ENCODE data around the gene AGPAT3.
A peak's percentile ranks its signal among the peaks of the same experiment; 100 is the strongest.

Gene AGPAT3

DNA sequence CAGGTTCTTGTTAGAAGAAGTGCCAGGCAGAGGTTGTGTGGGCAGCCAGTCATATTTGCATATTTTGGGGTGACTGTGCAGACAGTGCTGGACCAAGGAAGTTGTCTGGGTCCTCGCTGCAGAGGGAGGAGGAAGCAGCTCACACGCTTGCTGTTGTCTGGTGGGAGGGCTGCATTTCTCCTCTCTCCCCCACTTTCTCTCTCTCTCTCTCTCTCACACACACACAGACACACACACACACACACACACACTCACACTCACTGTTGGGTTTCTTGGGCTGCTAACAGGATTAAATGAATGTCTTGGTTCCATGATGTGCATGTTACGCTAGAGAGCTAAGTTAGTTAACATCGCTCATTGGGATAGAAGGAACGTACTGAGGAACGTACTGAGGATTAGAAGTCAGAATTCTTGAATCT, 72.9 kb downstream of the AGPAT3 start:
- TF ChIP-seq, protein P1, sequence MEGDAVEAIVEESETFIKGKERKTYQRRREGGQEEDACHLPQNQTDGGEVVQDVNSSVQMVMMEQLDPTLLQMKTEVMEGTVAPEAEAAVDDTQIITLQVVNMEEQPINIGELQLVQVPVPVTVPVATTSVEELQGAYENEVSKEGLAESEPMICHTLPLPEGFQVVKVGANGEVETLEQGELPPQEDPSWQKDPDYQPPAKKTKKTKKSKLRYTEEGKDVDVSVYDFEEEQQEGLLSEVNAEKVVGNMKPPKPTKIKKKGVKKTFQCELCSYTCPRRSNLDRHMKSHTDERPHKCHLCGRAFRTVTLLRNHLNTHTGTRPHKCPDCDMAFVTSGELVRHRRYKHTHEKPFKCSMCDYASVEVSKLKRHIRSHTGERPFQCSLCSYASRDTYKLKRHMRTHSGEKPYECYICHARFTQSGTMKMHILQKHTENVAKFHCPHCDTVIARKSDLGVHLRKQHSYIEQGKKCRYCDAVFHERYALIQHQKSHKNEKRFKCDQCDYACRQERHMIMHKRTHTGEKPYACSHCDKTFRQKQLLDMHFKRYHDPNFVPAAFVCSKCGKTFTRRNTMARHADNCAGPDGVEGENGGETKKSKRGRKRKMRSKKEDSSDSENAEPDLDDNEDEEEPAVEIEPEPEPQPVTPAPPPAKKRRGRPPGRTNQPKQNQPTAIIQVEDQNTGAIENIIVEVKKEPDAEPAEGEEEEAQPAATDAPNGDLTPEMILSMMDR (IDR thresholded peaks at IDR 0.05; ENCODE audit: borderline replicate concordance, control extremely low read depth, extremely low read depth, insufficient read depth, missing control alignments): no peak
- in situ Hi-C loops (cut with MboI; ENCODE audit: low sequenced_read_pairs, unreplicated experiment): no loop called here
- peak; percentile 69 for DNase-seq (ENCODE audit: low spot score)

DNA sequence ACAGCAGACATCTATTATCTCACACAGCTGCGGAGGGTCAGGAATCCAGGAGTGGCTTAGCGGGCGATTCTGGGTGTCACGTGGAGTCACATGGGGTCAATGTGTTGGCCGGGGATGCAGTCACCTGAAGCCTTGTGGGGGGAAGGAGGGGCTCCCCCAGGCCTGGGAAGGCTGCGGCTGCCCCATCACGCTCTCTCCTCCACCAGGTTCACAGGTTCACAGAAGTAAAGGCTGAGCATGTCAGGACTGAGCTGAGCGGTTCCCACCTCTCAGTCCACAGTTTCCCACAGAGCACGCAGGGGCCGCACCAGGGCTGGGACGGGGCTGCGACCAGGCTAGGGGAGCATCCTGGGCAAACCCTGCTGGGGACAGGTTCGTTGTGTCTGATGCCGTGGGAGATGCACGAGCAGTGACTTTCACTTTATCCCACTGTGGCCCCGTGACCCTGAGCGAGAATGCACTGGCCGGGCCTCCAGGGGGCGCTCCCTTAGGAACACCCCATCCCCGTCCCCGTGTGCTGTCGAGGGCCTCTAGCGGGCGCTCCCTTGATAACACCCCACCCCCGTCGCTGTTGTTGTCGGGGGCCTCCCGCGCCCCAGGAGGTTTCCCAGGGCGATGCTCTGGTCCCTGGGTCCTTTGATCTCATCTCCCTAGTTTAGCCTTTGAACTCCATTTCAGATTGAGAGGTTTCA, 73.9 kb downstream of the AGPAT3 start:
- in situ Hi-C loops (cut with MboI; ENCODE audit: low sequenced_read_pairs, unreplicated experiment): no loop called here
- TF ChIP-seq, protein P1 (IDR thresholded peaks at IDR 0.05; ENCODE audit: borderline replicate concordance, control extremely low read depth, extremely low read depth, insufficient read depth, missing control alignments): peak; percentile 98
- DNase-seq (ENCODE audit: low spot score): peak; percentile 95

GRCh38 chr21:43939443-43940328, 74.7 kb downstream of the AGPAT3 start:
- TF ChIP-seq, protein P1 (IDR thresholded peaks at IDR 0.05; ENCODE audit: borderline replicate concordance, control extremely low read depth, extremely low read depth, insufficient read depth, missing control alignments): peak; percentile 21
- no peak for DNase-seq (ENCODE audit: low spot score)
- in situ Hi-C loops (cut with MboI; ENCODE audit: low sequenced_read_pairs, unreplicated experiment): loop anchor here (10.0 kb wide), 1 partner anchor 125 kb away; no protein-coding TSS in a partner anchor

DNA sequence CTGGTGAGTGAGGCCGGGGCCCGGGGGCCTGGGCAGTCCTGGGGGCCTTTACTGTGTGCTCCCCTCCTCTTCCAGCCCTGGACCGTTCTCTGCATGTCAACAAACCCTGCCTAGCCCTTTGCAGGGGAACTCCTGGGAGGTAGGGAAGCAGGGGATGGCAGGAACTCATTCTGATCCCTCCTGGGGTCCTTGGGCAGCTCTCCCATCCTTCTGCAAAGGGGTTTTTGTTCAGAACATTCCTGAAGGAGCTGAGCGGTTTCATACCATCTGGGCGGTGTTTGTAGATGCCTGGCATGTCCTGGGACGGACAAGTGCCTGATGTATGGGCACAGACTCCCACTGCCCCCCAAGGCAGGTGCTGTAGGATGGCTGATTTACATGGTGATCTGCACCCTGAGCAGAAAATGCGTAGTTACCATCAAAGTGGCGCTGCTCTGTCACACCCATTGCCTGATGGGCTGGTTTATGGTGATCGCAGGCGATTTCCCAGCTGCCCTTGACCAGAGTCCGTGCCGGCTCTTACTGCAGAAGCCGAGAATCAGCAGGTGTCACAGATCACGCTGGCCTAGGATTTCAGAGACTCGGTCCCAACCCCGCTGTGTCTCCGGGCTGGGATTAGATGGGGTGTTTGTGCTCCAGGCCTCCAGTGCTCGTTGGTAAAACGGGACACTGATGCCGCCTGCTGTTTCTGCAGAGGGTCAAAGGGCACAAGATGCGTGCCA, 75.5 kb downstream of the AGPAT3 start:
- DNase-seq (ENCODE audit: low spot score): no peak
- TF ChIP-seq, protein P1 (IDR thresholded peaks at IDR 0.05; ENCODE audit: borderline replicate concordance, control extremely low read depth, extremely low read depth, insufficient read depth, missing control alignments): no peak
- in situ Hi-C loops (cut with MboI; ENCODE audit: low sequenced_read_pairs, unreplicated experiment): loop anchor here (10.0 kb wide), 1 partner anchor 126 kb away; no protein-coding TSS in a partner anchor

DNA sequence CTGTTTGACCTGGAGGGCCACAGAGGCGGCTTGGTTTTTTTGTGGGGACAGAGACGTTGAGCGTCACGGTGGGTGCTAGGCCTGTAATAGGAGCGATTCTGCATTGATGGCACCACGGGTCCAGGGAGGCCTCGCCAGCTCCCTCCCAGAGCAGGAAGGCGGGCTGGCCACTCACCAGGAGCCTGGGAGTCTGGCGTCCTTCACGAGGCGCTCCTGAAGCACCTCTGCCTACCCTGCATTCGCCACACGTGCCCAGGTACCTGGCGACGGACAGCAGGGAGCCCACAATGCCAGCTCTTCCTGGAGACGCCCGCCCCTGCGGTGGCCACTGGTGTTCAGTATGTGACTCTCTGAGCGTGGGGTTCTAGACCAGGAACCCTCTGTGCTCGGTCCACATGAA, 77.2 kb downstream of the AGPAT3 start:
- TF ChIP-seq, protein P1 (IDR thresholded peaks at IDR 0.05; ENCODE audit: borderline replicate concordance, control extremely low read depth, extremely low read depth, insufficient read depth, missing control alignments): no peak
- no peak for DNase-seq (ENCODE audit: low spot score)
- in situ Hi-C loops (cut with MboI; ENCODE audit: low sequenced_read_pairs, unreplicated experiment): loop anchor here (10.0 kb wide), 1 partner anchor 127 kb away; no protein-coding TSS in a partner anchor

DNA sequence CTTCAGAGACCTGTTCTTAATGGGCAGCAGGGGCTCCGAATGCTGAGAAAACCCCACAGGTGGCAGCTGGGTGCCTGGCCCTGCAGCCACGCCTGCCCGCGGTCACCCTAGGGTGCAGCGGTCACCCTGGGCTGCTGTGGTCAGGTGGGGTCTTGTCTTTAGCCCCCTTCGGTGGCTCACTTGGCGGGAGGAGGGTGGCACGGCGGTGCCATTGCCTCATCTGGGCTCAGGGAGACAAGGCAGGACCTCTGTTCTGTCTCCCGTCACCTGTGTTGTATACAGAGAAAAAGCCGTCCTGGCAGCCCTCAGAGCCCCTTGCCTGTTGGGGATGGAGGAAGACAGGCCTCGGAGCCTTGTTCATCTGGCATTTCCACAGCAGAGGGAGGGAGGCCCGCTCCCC, 77.6 kb downstream of the AGPAT3 start:
- TF ChIP-seq, protein P1 (IDR thresholded peaks at IDR 0.05; ENCODE audit: borderline replicate concordance, control extremely low read depth, extremely low read depth, insufficient read depth, missing control alignments): no peak
- in situ Hi-C loops (cut with MboI; ENCODE audit: low sequenced_read_pairs, unreplicated experiment): loop anchor here (10.0 kb wide), 1 partner anchor 128 kb away; no protein-coding TSS in a partner anchor
- DNase-seq (ENCODE audit: low spot score): no peak

All from GM13976 (cell line).